HepG2 (cell line): ENCODE results near the gene SNAI3. TPM values are rescaled to one million over a fixed set of nuclear protein-coding genes. Genes with fewer than 3 reads are reported as not detected.

ENCODE experiments used
- ETV5 ChIP-seq: IDR thresholded peaks from 2 replicates; pipeline ENCODE4 v1.6.1; 2018; ENCODE audit warnings: missing biosample characterization, missing genetic modification reagents, inconsistent platforms, borderline replicate concordance
- KMT2B ChIP-seq: IDR thresholded peaks from 2 replicates; pipeline ENCODE4 v1.6.1; 2016; ENCODE audit warnings: missing genetic modification reagents, missing compliant biosample characterization
- PHF21A ChIP-seq: sonication (generic); formaldehyde crosslinking; IDR thresholded peaks from 2 replicates; pipeline ENCODE4 v1.5.0; 2020; ENCODE audit warnings: mild to moderate bottlenecking, missing genetic modification reagents
- RBFOX2 ChIP-seq: fragments of 200-400 bp; formaldehyde crosslinking; IDR thresholded peaks from 2 replicates; pipeline ENCODE4 v1.6.1; 2017; ENCODE audit warnings: low read depth, mild to moderate bottlenecking, low read length
- SCMH1 ChIP-seq: sonication (generic); formaldehyde crosslinking; IDR thresholded peaks from 2 replicates; pipeline ENCODE4 v1.9.0; 2021; ENCODE audit warnings: missing genetic modification reagents, mild to moderate bottlenecking, borderline replicate concordance
- SP5 ChIP-seq: IDR thresholded peaks from 2 replicates; pipeline ENCODE4 v1.6.1; 2016; ENCODE audit warnings: low read depth, borderline replicate concordance
- STAT5B ChIP-seq: sonication (generic); formaldehyde crosslinking; IDR thresholded peaks from 2 replicates; pipeline ENCODE4 v1.4.0; 2020; ENCODE audit warnings: missing genetic modification reagents
- TAF15 ChIP-seq: fragments of 200-400 bp; formaldehyde crosslinking; IDR thresholded peaks from one replicate; pipeline ENCODE4 v1.6.1; 2018; ENCODE audit warnings: mild to moderate bottlenecking, low read depth, low read length; ENCODE audit not compliant: poor library complexity, severe bottlenecking
- TMF1 ChIP-seq: sonication (generic); formaldehyde crosslinking; IDR thresholded peaks from 2 replicates; pipeline ENCODE4 v1.8.1; 2022; ENCODE audit warnings: low read depth, missing genetic modification reagents
- ZNF317 ChIP-seq: sonication (generic); formaldehyde crosslinking; IDR thresholded peaks from 2 replicates; pipeline ENCODE4 v1.5.0; 2020; ENCODE audit warnings: mild to moderate bottlenecking, missing genetic modification reagents
- ZNF383 ChIP-seq: sonication (generic); formaldehyde crosslinking; IDR thresholded peaks from 2 replicates; pipeline ENCODE4 v1.4.0; 2020; ENCODE audit warnings: missing genetic modification reagents, mild to moderate bottlenecking, borderline replicate concordance
- ZNF616 ChIP-seq: sonication (generic); formaldehyde crosslinking; IDR thresholded peaks from 2 replicates; pipeline ENCODE4 v1.5.0; 2020; ENCODE audit warnings: low read depth, mild to moderate bottlenecking, missing genetic modification reagents
- ZNF724P ChIP-seq: sonication (generic); formaldehyde crosslinking; IDR thresholded peaks from 2 replicates; pipeline ENCODE4 v1.8.0; 2022; ENCODE audit warnings: missing genetic modification reagents, borderline replicate concordance
- ZNF766 ChIP-seq: sonication (generic); formaldehyde crosslinking; IDR thresholded peaks from 2 replicates; pipeline ENCODE4 v1.5.0; 2020; ENCODE audit warnings: missing genetic modification reagents, borderline replicate concordance
- polyA plus RNA-seq, 8 experiments: library from polyadenylated mRNA; depleted of rRNA in 3 of 8; stranded (reverse) in 7 of 8; unstranded in 1 of 8; fragments of >200 nt; fragmentation: Illumina TruSeq in 4 of 8; extraction: Trizol in 4 of 8; gene quantifications; 2 replicates each; pipeline versions ENCODE4 v1.2.1 to v1.2.3, GENCODE V29; 2011 to 2016; ENCODE audit warnings: low read depth in 4 of 8, missing spikeins in 1 of 8, mixed read lengths in 1 of 8; ENCODE audit not compliant: insufficient read depth in 1 of 8
- total RNA-seq, 5 experiments: library from RNA; depleted of rRNA; stranded (reverse); fragments of >200 nt; fragmentation: Illumina TruSeq; extraction: Trizol; gene quantifications; 2 replicates each; pipeline ENCODE4 v1.2.3, GENCODE V29; 2016; ENCODE audit warnings: low read depth in 1 of 5
- TF ChIP-seq, protein P1 (sequence below), 2 experiments: sonication (generic) in 1 of 2; formaldehyde crosslinking in 1 of 2; IDR thresholded peaks; 2 replicates each; pipeline versions ENCODE4 v1.4.0 to v1.6.1; 2016 to 2020; ENCODE audit warnings: borderline replicate concordance in 1 of 2, low read depth in 1 of 2, mild to moderate bottlenecking in 1 of 2, missing genetic modification reagents in 1 of 2
- TF ChIP-seq, protein P2 (sequence below): sonication (generic); formaldehyde crosslinking; IDR thresholded peaks from 2 replicates; pipeline ENCODE4 v1.4.0; 2020; ENCODE audit warnings: mild to moderate bottlenecking, missing genetic modification reagents, borderline replicate concordance
- TF ChIP-seq, protein P3 (sequence below): sonication (generic); formaldehyde crosslinking; IDR thresholded peaks from 2 replicates; pipeline ENCODE4 v1.4.0; 2020; ENCODE audit warnings: missing genetic modification reagents, borderline replicate concordance
- TF ChIP-seq, protein P4 (sequence below): sonication (generic); formaldehyde crosslinking; IDR thresholded peaks from 2 replicates; pipeline ENCODE4; 2020; ENCODE audit warnings: missing genetic modification reagents, mild to moderate bottlenecking, borderline replicate concordance

SNAI3 gene
- total and polyA plus RNA-seq, 2 of the 13 experiments (the other 11 are each of a cell fraction or from before 2014, with no cell fraction given): 0.09 to 0.18 TPM

DNA sequence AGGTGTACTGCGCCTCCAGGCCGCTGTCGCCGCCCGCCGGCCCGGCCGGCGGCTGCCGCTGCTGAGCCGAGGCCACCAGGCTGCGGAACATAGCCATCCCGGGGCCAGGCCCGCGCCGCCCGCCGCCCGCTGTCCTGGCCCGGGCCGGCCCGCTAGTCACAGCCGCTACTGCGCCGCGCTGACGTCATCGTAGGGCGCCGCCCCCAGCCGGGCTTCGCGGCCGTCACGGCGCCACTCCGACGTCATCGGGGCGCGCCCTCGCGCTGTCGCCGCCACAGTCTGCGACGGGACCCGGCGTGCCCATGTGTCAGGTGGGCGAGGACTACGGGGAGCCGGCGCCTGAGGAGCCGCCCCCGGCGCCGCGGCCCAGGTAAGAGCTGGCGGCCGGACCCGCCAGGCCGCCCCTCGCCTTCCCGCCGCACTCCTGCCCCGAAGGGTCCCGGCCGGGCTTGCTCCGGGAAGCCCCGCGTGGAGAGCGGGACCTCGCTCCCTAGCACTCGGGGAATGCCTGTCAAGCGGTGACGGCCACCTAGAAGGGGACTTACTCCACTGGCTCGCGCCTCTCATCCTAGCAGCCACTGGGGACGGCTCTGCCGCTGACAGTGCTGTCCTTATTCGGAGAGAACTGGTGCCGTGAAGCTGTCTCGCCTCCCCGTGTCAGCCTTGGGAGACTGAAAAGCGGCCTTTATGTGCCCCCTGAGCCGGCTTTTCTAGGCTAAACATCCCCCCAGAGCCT, 20.1 kb upstream of the SNAI3 start, which contains the start of the genes CTU2 and RNF166 (continued):
- TF ChIP-seq, protein P1, sequence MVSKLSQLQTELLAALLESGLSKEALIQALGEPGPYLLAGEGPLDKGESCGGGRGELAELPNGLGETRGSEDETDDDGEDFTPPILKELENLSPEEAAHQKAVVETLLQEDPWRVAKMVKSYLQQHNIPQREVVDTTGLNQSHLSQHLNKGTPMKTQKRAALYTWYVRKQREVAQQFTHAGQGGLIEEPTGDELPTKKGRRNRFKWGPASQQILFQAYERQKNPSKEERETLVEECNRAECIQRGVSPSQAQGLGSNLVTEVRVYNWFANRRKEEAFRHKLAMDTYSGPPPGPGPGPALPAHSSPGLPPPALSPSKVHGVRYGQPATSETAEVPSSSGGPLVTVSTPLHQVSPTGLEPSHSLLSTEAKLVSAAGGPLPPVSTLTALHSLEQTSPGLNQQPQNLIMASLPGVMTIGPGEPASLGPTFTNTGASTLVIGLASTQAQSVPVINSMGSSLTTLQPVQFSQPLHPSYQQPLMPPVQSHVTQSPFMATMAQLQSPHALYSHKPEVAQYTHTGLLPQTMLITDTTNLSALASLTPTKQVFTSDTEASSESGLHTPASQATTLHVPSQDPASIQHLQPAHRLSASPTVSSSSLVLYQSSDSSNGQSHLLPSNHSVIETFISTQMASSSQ (IDR thresholded peaks at IDR 0.05; ENCODE audit: low read depth): no peak
- TF ChIP-seq, protein P1 (CRISPR knock-in tag; IDR thresholded peaks at IDR 0.05; ENCODE audit: borderline replicate concordance): peak; percentile 63; the same call in 1 of the 2 replicates
- TF ChIP-seq PHF21A (CRISPR knock-in tag) (peak; percentile 47; the same call in 1 of the 2 replicates), ZNF317 (CRISPR knock-in tag) (no peak), KMT2B (CRISPR knock-in tag) (peak; percentile 88), SP5 (0 out of 2 replicates have a peak, but pooled peaks have one; percentile 38), ZNF724P (CRISPR knock-in tag) (peak; percentile 85; the same call in 1 of the 2 replicates), STAT5B (CRISPR knock-in tag) (peak; percentile 60; the same call in 1 of the 2 replicates), ZNF383 (CRISPR knock-in tag) (peak; percentile 71; the same call in 1 of the 2 replicates), ZNF616 (CRISPR knock-in tag) (peak; percentile 73), ZNF766 (peak; percentile 90), TAF15 (peak; percentile 51), ETV5 (peak; percentile 38; the same call in 1 of the 2 replicates), SCMH1 (no peak), TMF1 (CRISPR knock-in tag) (peak; percentile 94; the same call in 1 of the 2 replicates), RBFOX2 (peak; percentile 84)
- TF ChIP-seq, protein P2, sequence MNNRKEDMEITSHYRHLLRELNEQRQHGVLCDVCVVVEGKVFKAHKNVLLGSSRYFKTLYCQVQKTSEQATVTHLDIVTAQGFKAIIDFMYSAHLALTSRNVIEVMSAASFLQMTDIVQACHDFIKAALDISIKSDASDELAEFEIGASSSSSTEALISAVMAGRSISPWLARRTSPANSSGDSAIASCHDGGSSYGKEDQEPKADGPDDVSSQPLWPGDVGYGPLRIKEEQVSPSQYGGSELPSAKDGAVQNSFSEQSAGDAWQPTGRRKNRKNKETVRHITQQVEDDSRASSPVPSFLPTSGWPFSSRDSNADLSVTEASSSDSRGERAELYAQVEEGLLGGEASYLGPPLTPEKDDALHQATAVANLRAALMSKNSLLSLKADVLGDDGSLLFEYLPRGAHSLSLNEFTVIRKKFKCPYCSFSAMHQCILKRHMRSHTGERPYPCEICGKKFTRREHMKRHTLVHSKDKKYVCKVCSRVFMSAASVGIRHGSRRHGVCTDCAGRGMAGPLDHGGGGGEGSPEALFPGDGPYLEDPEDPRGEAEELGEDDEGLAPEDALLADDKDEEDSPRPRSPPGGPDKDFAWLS (CRISPR knock-in tag): no peak
- TF ChIP-seq, protein P3, sequence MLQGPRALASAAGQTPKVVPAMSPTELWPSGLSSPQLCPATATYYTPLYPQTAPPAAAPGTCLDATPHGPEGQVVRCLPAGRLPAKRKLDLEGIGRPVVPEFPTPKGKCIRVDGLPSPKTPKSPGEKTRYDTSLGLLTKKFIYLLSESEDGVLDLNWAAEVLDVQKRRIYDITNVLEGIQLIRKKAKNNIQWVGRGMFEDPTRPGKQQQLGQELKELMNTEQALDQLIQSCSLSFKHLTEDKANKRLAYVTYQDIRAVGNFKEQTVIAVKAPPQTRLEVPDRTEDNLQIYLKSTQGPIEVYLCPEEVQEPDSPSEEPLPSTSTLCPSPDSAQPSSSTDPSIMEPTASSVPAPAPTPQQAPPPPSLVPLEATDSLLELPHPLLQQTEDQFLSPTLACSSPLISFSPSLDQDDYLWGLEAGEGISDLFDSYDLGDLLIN (CRISPR knock-in tag): no peak
- TF ChIP-seq, protein P4, sequence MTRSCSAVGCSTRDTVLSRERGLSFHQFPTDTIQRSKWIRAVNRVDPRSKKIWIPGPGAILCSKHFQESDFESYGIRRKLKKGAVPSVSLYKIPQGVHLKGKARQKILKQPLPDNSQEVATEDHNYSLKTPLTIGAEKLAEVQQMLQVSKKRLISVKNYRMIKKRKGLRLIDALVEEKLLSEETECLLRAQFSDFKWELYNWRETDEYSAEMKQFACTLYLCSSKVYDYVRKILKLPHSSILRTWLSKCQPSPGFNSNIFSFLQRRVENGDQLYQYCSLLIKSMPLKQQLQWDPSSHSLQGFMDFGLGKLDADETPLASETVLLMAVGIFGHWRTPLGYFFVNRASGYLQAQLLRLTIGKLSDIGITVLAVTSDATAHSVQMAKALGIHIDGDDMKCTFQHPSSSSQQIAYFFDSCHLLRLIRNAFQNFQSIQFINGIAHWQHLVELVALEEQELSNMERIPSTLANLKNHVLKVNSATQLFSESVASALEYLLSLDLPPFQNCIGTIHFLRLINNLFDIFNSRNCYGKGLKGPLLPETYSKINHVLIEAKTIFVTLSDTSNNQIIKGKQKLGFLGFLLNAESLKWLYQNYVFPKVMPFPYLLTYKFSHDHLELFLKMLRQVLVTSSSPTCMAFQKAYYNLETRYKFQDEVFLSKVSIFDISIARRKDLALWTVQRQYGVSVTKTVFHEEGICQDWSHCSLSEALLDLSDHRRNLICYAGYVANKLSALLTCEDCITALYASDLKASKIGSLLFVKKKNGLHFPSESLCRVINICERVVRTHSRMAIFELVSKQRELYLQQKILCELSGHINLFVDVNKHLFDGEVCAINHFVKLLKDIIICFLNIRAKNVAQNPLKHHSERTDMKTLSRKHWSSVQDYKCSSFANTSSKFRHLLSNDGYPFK (CRISPR knock-in tag): peak; percentile 34; the same call in 1 of the 2 replicates
